ENCODE results near the gene PAOX. TPM values are rescaled to one million over a fixed set of nuclear protein-coding genes. Genes with fewer than 3 reads are reported as not detected.
A peak's percentile ranks its signal among the peaks of the same experiment; 100 is the strongest.

PAOX gene
- total and polyA plus RNA-seq, 2 of the 4 experiments (the other 2 are of a cell fraction) = 3.8 to 4.5 TPM

GRCh38 chr10:133397938-133398337, 18.9 kb downstream of the PAOX start:
- in situ Hi-C loops (cut with MboI; ENCODE audit: low sequenced_read_pairs) (no loop called here), dilution Hi-C loops (cut with HindIII; ENCODE audit: low sequenced_read_pairs, unreplicated experiment) (no loop called here)
- CTCF ChIA-PET = no interaction called here

More at GRCh38 chr10:133397938-133398337, 18.9 kb downstream of the PAOX start:
- Histone ChIP-seq H4K20me1 (ENCODE audit: insufficient read depth, low read length) (no peaks in the 10 kb centered on the region), H3K14ac (replicated peaks; ENCODE audit: low read depth, low read length) (no peak overlapping the region), H4K8ac (ENCODE audit: low read depth in 2 of 2, low read length in 2 of 2) (no peak overlapping the region), H2BK20ac (ENCODE audit: low read depth, low read length) (no peak overlapping the region), H3K36me3 (ENCODE audit: control insufficient read depth, insufficient read depth, low read length) (peaks cover 47% of the 10 kb centered on the region), H3K56ac (ENCODE audit: extremely low read depth, insufficient read depth, low read length) (no peak overlapping the region), H2BK120ac (ENCODE audit: low read depth, low read length) (no peak overlapping the region), H2AK5ac (ENCODE audit: low read depth, low read length) (no peak overlapping the region), H3K9me3 (ENCODE audit: control insufficient read depth, insufficient read depth, low read length) (no peaks in the 10 kb centered on the region), H2AFZ (replicated peaks; ENCODE audit: low read length, poor library complexity) (no peak overlapping the region), H3K9me1 (ENCODE audit: insufficient read depth, low read length) (peaks cover 9% of the 10 kb centered on the region; the same call in 1 of the 2 replicates), H3K9ac (ENCODE audit: low read depth, low read length) (no peak overlapping the region), H3K4me2 (ENCODE audit: low read depth, low read length) (no peak overlapping the region), H2BK15ac (ENCODE audit: low read depth, low read length) (no peak overlapping the region), H4K5ac (ENCODE audit: low read depth, low read length) (no peak overlapping the region), H2AK9ac (replicated peaks; ENCODE audit: low read depth, low read length, poor library complexity) (no peak overlapping the region), H2BK5ac (ENCODE audit: low read depth, low read length, poor library complexity, severe bottlenecking) (no peak overlapping the region), H4K91ac (ENCODE audit: insufficient read depth, low read depth, low read length) (no peak overlapping the region), H3K4ac (ENCODE audit: low read depth, low read length) (no peak overlapping the region), H3K23ac (ENCODE audit: low read depth, low read length) (no peak overlapping the region), H3K18ac (ENCODE audit: low read depth, low read length) (no peak overlapping the region), H3K27me3 (ENCODE audit: control insufficient read depth, insufficient read depth, low read length) (no peaks in the 10 kb centered on the region), H3K4me1 (ENCODE audit: control insufficient read depth, insufficient read depth, low read length) (peaks cover 4% of the 10 kb centered on the region; the same call in 1 of the 2 replicates), H3K79me1 (ENCODE audit: low read depth in 1 of 2, low read length in 2 of 2) (peaks cover 38 to 55% of the 10 kb centered on the region in 2 experiments), H3K4me3 (ENCODE audit: insufficient read depth, low read depth, low read length) (no peak overlapping the region), H3K27ac (ENCODE audit: insufficient read depth, low read length) (no peak overlapping the region)
- 100% methylated on average over 4 of the region's 7 CpGs; no CpG with 5 or more reads in 1 of the 2 experiments for WGBS, 2 experiments (ENCODE audit: extremely low coverage in 2 of 2, insufficient read length in 1 of 2)
- TF ChIP-seq SMC3 (IDR thresholded peaks at IDR 0.05; ENCODE audit: low read depth, low read length) (no peak), BHLHE40 (IDR thresholded peaks at IDR 0.05; ENCODE audit: low read depth, low read length) (no peak), MXI1 (IDR thresholded peaks at IDR 0.05; ENCODE audit: borderline replicate concordance, low read depth, low read length) (no peak), FOS (IDR thresholded peaks at IDR 0.05; ENCODE audit: low read depth, low read length) (no peak), CTCF (conservative IDR thresholded peaks at IDR 0.05; ENCODE audit: low read depth, low read length) (no peak), MAZ (IDR thresholded peaks at IDR 0.05; ENCODE audit: borderline replicate concordance, low read depth, low read length) (no peak), CEBPB (IDR thresholded peaks at IDR 0.05; ENCODE audit: low read depth, low read length) (no peak), RAD21 (IDR thresholded peaks at IDR 0.05; ENCODE audit: low read length) (no peak), USF2 (IDR thresholded peaks at IDR 0.05; ENCODE audit: low read depth, low read length) (no peak), RCOR1 (IDR thresholded peaks at IDR 0.05; ENCODE audit: insufficient replicate concordance, low read length) (no peak), RFX5 (IDR thresholded peaks at IDR 0.05; ENCODE audit: low read depth, low read length) (no peak), CHD1 (IDR thresholded peaks at IDR 0.05; ENCODE audit: low read depth, low read length) (no peak), POLR2A (IDR thresholded peaks at IDR 0.05; ENCODE audit: low read depth, low read length) (no peak), NFE2L2 (IDR thresholded peaks at IDR 0.05; ENCODE audit: low read depth, low read length) (no peak), MAFK (IDR thresholded peaks at IDR 0.05; ENCODE audit: low read depth, low read length) (no peak)
- no peak for ATAC-seq (ENCODE audit: low read depth)
- POLR2A ChIA-PET (ENCODE audit: unreplicated experiment) = no interaction called here
- no TSS peak for BruUV-seq (replicated peaks)
- DNase-seq = peak; percentile 39
- intact Hi-C loops (cut with micrococcal nuclease) = no loop called here
